ENCODE measurements around the gene THAP7. TPM values are rescaled to one million over a fixed set of nuclear protein-coding genes. Genes with fewer than 3 reads are reported as not detected.

The THAP7 gene
- total RNA-seq, 4 donors from 2014 or later = 46.9 to 71.8 (median 49.3) TPM

- Histone ChIP-seq H3K4me1 (peaks cover 0 to 31% (median 9%) of the 10 kb centered on the region in 4 donors), H3K27me3 (peaks cover 0 to 40% of the 10 kb centered on the region in 2 donors), H3K9me3 (no peaks in the 10 kb centered on the region), H3K4me3 (no peak overlapping the region), H3K27ac (no peak overlapping the region), H3K36me3 (no peaks in the 10 kb centered on the region)
- 87 to 89% methylated on average over 3 of the region's 3 CpGs for WGBS, 2 donors
- no peak for TF ChIP-seq CTCF (IDR thresholded peaks at IDR 0.05)
- DNase-seq (ENCODE audit: low spot score in 2 of 2) = no peak
Observed at GRCh38 chr22:21033895-21034294, 32.0 kb upstream of the THAP7 start.

- H3K27me3 ChIP-seq = peaks cover 0 to 40% of the 10 kb centered on the region in 2 donors
- 83 to 86% methylated on average over 10 to 12 of the region's 12 CpGs for WGBS, 2 donors
- DNase-seq (ENCODE audit: low spot score in 2 of 2) = no peak
- no peaks in the 10 kb centered on the region for H3K9me3 ChIP-seq
- no peak overlapping the region for H3K27ac ChIP-seq
- H3K36me3 ChIP-seq = no peaks in the 10 kb centered on the region
- H3K4me1 ChIP-seq = peaks cover 0 to 27% (median 9%) of the 10 kb centered on the region in 4 donors
- TF ChIP-seq POLR2A (IDR thresholded peaks at IDR 0.05) = no peak
- TF ChIP-seq EP300 (IDR thresholded peaks at IDR 0.05) = no peak
- no peak for TF ChIP-seq CTCF (IDR thresholded peaks at IDR 0.05)
- peak overlapping the region in 1 of 4 donors; percentile 47 for H3K4me3 ChIP-seq
Observed at GRCh38 chr22:21032868-21033688, 31.2 kb upstream of the THAP7 start.

- WGBS, 2 donors = 4 to 8% methylated on average over 16 to 46 of the region's 59 CpGs
Observed at GRCh38 chr22:21032037-21032867, 30.3 kb upstream of the THAP7 start, which contains the start of gene SLC7A4. Gene SLC7A4, minus strand, starts transcription at chr22:21032561. Its CDS starts 749 bp downstream, at chr22:21031812.

GRCh38 chr22:21031545-21032036 is 29.7 kb upstream of the THAP7 start:
- H3K4me3 ChIP-seq = peak overlapping the region in 2 of 4 donors; percentile 37 to 47
- TF ChIP-seq CTCF (IDR thresholded peaks at IDR 0.05) (no peak), EP300 (IDR thresholded peaks at IDR 0.05) (no peak), POLR2A (IDR thresholded peaks at IDR 0.05) (no peak)
- WGBS, 2 donors = 92% methylated on average over 11 of the region's 18 CpGs; no CpG with 5 or more reads in 1 of the 2 donors
- H3K27ac ChIP-seq = no peak overlapping the region
- H3K36me3 ChIP-seq = no peaks in the 10 kb centered on the region
- H3K4me1 ChIP-seq = peaks cover 0 to 18% (median 9%) of the 10 kb centered on the region in 4 donors
- H3K9me3 ChIP-seq = no peaks in the 10 kb centered on the region
- H3K27me3 ChIP-seq = peaks cover 0 to 40% of the 10 kb centered on the region in 2 donors
- DNase-seq (ENCODE audit: low spot score in 2 of 2) = no peak

More at GRCh38 chr22:21032037-21032867, 30.3 kb upstream of the THAP7 start, which contains the start of gene SLC7A4:
- Histone ChIP-seq H3K27me3 (peaks cover 0 to 40% of the 10 kb centered on the region in 2 donors), H3K27ac (peak within 1 kb of the TSS in 1 of 4 donors; percentile 12), H3K9me3 (no peaks in the 10 kb centered on the region), H3K36me3 (no peaks in the 10 kb centered on the region), H3K4me3 (peak within 1 kb of the TSS in 3 of 4 donors; percentile 25 to 47 (median 37)), H3K4me1 (peaks cover 0 to 20% (median 9%) of the 10 kb centered on the region in 4 donors)
- TF ChIP-seq POLR2A (IDR thresholded peaks at IDR 0.05) (no peak), CTCF (IDR thresholded peaks at IDR 0.05) (no peak), EP300 (IDR thresholded peaks at IDR 0.05) (no peak)
- DNase-seq (ENCODE audit: low spot score in 2 of 2) = no peak

Data from tibial nerve (tissue), 4 donors.